Activated CD4-positive, alpha-beta T cell treated with anti-CD3 and anti-CD28 coated beads, Interleukin-2, amount 50 U/mL, for 48 hours (primary cell): ENCODE data around the gene SCTR.

Experiments
- DNase-seq, 2 experiments: peaks; one replicate each; pipeline ENCODE4 v3.0.0-alpha.2; 2020

SCTR gene

DNA sequence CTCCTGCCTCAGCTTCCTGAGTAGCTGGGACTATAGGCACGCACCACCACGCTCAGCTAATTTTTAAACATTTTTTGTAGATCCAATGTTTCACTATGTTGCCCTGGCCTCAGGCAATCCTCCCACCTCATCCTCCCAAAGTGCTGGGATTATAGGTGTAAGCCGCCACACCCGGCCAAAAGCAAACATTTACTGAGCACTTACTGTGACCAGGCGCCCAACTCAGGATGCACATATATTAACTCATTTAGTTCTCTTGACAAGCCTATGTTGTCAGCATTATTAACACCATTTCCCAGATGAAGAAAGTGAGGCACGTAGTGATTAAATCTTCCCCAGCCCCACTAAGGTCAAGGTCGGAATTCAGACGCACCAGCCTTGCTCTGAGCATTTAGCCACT, 51.5 kb downstream of the SCTR start:
- no peak for DNase-seq

DNA sequence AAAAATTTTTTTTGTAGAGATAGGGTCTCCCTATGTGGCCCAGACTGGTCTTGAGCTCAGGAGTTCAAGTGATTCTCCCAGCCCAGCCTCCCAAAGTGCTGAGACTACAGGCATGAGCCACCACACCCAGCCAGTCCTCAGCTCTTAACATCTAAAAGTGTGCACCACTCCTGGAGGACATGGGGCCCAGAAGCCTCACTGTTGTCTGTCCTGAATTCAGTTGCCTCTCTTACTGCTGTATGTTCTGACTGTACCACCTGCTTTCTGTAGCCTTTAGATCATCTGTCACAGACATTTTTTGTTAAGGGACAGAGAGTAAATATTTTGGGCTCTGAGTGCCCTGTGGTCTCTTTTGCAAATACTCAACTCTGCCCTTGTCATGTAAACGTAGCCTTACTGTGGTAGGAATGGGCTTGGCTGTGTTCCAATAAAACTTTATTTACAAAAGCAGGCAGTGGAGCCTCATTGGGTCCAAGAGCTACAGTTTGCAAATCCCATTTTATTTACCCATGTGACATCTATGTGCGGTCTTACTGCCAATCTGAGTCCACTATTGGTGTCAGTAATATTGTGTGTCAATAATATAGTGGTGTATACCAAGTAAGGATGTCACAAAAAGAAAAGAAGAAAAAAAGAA, 54.5 kb downstream of the SCTR start:
- DNase-seq, result no peak

DNA sequence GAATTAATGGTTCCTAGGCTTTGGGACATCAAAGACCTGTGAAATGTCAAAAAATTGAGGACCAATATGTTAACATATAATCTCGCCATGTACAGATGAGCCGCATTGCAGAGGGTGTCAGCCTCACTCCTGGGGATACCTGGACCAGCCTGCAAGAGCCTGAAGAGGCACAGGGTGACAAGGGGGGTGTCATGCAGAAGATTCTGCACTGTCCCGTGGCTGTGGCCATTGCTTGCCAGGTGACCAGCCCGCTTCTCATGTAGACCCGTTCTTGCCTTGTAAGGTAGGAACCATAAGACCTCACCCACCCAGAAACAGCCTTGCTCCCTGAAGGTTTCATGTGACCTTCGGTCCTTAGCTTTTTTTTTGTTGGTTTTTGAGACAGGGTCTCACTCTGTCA, 55.2 kb downstream of the SCTR start:
- DNase-seq, result no peak

DNA sequence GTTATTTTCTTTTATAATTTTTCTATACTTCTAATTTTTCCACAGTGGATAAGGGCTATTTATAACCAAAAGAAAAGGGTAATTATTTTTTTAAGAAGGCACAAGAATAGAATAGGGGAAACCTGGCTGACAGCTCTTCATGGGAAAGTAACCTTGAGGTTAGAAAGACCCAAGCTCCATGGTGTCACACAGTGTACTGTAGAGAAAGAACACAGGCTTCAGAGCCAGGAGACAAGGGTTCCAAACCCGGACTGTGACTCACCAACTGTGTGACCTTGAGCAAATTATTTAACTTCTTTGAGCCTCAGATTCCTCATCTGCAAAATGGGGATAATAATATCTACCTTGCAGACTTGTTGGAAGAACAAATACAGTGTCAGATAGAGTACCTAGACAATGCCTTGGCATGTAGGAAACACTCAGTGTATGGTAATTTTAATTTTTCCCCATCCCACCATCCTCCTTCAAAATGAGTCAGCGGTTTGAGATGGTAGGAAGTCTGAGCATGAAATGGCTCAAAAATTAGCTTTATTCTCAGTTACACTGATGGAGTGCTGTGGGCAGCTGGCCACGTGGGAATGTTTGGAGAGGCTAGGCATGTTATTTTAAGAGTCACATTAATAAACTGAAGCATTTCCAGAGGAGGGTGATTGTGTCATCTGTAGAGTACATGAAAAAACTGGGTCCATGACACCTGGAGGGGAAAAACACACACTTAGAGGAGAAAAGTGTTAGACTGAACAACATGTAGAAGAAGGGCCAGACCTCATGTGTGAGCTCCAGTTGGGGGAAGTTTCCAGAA, 55.9 kb downstream of the SCTR start:
- no peak for DNase-seq

DNA sequence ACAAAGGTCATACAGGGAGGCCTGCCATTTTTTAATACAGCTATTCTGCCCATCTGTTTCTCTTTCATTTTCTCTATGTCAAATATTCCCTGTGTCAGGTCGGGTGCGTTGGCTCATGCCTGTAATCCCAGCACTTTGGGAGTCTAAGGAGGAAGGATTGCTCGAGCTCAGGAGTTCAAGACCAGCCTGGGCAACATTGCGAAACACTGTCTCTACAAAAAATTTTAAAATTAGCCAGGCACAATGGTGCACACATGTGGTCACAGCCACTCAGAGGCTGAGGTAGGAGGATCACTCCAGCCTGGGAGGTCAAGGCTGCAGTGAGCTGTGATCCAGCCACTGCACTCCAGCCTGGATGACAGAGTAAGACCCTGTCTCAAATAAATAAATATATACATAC, 57.9 kb downstream of the SCTR start:
- DNase-seq, result no peak

DNA sequence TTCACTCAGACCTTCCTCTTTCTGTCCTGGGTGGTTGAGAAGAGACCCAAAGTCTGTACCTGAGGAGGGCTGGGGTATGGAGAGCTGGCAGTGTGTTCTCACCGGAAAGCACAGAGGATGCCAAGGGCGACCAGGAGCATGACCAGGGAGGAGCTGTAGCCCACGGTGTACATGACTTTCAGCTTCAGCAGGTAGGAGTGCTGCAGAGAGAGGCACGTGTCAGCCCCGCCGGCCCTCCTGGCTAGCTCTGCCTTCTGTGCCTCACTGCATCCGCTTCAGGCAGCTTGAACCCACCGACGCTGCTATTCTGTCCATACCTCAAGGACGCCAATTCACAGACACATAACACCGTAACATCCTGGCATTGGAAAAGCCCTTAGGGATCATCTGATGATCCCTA, 58.6 kb downstream of the SCTR start:
- no peak for DNase-seq

DNA sequence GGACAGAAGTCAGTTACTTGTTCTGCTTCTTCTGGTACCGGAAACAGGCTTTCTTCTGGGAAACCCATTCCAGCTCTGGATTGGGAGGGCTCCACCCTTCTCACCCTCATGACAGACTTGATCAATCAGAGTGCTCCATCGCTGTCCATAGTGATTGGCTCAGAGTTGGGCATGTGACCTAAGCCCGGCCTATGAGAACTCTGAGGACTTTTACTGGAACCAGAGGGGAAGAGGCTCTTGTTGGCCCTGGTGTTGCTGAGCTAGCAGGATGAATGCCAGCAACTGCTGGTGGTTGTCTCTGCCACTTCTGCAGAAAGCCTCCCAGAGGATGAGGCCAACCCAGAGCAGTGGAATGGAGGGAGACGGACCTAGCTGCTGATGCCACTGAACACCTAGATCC, 59.3 kb downstream of the SCTR start:
- no peak for DNase-seq

DNA sequence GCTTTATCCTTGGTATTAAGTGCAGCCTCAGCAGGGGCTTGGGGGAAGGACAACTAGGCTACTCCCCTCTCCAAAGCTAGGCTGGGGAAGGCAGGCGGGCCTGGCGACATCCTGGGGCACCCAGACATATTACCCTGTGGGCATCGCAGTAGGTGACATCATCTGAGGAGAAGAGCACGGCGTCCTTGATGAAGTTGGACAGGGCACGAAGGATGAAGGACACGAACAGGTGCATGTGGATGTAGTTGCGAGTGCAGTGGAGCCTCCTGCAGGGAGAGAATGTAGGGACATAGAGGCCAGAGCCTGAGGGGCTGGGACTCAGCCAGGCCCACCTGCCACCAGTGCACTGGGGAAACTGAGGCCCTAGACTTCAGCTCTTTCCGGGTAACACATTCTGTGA, 60.3 kb downstream of the SCTR start:
- no peak for DNase-seq

DNA sequence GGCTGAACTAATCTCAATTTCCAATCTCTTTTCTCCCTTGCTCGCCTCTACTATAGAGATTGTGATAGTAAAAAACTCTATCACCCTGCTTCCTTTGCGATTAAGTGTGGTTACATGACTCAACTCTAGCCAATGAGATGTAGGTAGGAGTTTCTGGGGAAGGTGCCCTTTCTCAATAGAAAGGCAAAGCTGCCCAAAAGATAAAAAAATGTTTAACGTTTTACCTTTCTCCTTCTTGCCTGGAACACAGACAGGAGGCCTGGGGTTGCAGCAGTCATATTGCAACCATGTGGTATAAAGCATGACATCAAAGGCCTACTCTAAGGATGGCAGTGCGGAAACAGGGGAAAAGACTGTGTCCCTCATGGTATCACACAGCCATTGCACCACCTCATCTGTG, 61.1 kb downstream of the SCTR start:
- peak in 1 of 2 experiments; percentile 8 for DNase-seq

DNA sequence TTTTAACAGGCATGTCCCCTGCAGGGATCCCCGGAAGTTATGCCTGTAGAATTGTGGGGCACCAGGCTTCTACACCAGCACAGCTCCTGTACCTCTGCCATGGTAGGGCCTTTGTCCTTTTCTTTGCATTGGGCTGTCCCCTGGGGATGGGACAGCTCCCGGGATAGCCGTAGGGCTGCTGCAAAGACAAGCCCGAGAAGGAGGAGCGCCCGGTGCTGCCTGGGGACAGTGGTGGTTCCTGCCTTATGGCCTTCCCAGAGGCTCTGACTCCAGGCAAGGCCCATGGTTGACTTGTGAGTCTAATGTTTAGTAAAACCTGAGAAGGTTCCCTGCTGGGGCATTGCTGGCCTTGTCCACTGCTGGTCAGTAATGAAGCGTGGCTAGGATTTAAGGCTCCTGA, 61.7 kb downstream of the SCTR start:
- no peak for DNase-seq

DNA sequence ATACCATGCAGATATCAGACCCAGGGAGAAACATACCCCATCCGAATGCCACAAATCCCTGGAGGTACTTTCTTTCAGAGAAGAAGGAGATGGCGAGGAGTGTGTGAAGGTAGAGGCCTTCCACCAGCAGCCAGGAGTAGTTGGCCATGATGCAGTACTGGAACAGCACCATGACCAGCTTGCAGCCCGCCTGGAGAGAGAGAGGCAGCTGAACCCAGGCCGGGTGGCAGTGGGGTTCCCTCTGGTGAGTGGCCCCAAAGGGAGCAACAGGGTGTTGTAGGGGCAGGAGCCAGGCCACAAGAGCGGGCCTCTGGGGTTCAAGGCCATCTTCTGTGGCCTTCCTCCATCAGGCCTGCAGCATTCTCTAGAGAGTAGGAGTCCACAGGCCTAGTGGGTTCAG, 62.5 kb downstream of the SCTR start:
- no peak for DNase-seq

DNA sequence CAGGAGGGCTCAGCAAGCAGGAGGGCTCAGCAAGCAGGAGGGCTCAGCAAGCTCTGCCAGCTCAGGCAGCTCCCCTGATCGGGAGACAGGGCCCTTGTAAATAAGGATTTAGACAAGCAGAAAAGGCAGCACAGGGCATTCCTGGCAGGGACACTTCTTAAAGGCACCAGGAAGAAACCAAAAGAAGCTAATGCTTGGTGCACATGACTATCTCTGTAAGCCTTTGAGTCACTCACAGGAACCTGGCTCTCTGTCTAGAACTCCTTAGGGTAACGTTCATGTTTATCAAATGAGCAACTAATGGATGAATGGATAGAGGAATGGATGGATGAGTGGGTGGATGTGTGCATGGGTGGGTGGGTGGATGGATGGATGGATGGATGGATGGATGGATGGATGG, 64.2 kb downstream of the SCTR start:
- no peak for DNase-seq

DNA sequence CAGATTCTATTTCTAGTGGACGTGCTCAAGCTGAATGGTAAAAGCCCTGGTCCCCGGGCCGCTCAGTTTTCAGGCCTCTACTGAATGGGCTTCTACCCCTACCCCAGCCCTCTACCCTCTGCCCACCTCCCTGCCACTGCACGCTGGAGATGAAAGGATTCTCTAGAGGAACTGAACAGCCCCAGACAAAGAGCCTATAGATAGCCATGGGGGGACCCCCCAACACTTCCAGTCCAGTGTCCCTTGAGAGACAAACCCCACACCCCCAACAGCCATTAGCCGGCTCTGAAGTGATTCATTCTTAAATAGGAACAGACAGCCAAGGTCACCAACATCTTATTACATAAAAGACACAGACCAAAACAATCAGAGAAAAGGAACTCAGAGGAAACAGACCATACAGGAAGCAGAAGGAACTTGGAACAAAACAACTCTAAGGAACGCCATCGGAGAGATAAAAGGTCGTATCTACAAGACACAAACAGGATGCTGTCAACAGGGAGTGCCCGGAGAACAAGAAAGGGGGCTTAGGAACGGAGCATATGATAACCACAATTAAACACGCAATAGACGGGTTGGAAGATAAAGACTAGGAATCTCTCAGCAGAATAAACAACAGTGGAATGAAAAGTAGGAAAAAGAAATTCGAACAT, 69.1 kb downstream of the SCTR start:
- DNase-seq, result no peak

DNA sequence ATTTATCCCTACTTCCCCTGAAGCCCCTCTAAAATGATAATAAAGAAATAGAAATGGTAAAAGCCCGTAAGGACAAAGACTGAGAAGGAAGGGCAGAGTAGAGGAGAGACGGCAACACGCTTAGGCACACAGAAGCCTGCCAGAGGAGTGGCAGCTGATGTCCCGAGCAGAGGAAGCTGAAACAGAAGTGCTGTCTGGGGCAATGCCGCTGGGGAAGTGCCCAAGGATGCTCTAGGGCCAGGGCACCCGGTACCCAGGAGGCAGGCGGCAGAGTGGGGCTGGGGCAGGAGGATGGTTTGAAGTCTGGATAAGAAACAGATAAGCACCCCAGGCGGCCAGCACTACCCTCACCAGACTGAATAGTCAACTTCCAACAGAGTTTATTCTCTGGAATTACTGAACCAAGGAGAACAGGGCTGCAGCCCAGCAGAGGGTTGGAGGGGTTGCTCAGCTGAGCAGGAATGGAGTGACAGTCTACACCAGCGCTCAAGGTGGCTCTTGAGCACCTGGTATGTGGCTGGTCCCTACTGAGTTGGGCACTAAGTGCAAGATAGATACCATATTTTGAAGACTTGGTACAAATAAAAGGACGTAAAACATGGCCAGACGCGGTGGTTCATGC, 70.2 kb downstream of the SCTR start:
- no peak for DNase-seq

DNA sequence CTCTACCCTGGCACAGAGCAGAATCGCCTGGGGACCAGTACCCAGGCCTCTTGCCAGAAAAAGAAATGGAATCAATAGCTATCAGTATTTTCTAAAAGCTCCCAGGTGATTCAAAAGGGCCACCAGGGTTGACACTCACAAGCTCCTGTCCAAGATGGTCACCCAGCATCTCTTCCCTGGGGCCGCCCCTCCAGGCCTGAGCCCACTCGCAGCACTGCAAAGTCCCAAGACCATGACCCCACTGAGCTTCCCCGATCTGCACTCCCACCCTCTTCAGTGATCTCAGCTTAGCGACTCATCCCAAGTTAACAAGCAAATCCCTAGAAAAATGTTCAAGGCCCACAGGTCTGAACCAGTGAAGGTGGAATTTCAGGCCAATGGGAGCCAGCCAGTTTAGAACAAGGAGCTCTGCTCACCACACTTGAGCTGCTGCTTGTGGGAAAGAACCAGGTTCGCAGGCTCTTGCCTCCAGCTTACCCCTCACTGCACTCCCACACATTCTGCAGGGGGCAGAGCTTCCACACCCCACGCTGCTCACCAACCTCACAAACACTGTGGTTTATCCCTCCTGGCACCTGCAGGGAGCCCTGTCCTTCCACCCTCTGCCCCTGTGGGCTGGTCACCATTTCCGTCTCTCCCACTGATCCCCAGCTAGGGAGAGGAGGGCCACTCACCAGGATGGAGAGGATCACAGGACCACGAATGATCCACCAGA, 72.8 kb downstream of the SCTR start:
- no peak for DNase-seq

DNA sequence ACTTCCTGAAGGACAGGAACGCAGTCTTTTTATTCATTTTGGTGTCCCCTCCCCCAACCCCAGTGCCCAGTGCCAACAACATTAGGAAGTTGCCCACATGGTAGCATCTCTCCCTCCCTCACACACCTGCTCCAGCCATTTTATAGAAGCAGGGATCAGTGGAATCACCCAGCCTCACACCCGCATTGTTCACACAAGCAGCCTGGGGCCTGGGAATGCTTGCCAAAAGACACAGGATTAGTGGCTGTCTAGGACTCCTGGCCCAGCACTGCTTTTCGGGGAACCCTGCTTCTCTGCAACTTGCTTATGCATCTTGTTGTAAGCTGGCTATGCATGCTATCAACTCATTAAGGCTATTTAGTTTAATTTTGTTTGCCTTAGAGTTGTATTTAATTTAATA, 74.8 kb downstream of the SCTR start:
- no peak for DNase-seq

DNA sequence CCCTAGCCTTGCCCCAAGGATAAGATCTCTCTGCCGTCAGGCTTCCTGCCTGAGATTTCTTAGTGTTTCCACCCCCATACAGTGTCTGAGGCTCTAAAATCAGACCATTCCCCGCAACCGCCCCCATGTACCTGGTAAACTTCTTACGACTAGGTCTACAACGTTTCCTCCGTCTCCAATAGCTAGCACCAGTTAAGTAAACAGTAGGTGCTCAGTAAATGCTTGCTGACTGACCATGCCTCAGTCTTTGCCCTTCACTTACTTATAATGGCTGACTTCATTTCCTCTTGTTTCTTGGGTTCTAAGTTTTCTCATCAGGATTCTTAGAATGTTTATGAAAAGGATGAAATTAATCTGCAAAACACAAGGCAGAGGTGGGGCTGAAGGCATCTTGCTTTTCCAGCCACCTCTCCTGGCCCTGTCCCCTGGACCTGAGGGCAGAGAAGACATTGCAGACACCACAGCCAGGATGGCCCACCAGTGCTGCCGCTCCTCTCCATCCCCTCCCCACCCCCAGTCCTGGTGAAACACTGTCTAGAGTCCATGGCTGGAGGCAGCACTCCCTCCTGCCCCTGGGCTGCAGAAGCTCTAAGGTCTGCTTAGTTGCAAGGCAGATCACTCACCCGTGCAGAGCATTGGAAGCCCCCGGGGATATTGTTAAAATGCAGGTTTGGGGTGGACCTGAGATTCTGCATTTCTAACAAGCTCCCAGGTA, 75.7 kb downstream of the SCTR start:
- DNase-seq, result no peak

DNA sequence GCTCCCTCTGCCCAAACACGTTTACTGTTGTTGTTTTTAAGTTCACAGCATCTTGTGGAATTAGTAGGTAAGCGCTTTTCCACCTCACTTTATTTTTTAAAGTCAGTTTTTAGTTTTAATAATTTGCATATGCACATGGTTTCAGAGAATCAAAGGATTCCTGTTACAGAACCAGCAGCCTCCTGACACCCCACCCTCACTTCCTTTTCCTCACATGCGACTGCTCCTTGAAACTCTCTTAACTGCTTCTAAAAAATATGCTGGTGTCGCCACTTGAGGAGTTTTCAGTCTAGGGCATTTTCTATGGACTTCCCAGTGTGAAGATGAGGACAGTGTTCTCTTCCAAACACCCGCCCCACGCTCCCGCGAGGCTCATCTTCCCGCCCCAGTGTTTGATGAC, 78.2 kb downstream of the SCTR start:
- DNase-seq, result no peak

DNA sequence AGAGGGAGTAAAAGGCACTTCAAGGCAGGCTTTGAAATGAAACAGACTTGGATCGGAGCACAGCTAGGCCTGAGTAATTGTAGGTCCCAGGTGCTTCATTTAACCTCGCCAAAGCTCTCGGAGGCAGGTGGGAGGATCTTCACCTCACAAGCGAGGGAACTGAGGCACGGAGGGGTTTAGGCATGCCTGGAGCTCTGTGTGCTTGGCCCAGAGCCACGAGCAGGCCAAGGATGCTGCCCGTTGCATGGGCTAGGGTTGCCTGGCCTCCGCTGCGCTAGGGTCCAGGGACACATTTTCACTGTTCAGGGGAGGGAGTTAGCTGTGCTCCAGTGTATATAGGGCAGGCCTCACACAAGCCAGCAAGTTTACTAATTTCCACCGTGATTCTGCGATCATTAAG, 81.4 kb downstream of the SCTR start:
- DNase-seq, result no peak

DNA sequence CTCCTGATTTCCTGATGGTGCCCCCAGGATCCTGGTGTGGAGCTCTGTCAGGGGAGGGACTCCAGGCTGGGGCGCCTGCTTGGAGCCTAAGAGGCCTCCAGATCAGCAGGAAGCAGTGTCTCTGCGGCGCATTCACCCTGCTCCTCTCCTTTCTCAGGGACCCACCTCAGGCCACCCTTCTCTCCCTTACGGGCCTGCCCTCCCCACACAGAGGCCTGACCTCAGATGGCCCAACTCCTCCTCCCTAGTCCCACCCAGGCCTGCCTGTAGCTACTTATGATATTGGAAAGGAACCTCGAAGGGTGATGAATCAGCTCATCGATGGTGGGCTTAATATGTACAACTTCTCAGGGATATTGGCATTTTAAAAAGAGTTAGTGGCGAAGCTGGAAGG, 82.1 kb downstream of the SCTR start:
- no peak for DNase-seq

DNA sequence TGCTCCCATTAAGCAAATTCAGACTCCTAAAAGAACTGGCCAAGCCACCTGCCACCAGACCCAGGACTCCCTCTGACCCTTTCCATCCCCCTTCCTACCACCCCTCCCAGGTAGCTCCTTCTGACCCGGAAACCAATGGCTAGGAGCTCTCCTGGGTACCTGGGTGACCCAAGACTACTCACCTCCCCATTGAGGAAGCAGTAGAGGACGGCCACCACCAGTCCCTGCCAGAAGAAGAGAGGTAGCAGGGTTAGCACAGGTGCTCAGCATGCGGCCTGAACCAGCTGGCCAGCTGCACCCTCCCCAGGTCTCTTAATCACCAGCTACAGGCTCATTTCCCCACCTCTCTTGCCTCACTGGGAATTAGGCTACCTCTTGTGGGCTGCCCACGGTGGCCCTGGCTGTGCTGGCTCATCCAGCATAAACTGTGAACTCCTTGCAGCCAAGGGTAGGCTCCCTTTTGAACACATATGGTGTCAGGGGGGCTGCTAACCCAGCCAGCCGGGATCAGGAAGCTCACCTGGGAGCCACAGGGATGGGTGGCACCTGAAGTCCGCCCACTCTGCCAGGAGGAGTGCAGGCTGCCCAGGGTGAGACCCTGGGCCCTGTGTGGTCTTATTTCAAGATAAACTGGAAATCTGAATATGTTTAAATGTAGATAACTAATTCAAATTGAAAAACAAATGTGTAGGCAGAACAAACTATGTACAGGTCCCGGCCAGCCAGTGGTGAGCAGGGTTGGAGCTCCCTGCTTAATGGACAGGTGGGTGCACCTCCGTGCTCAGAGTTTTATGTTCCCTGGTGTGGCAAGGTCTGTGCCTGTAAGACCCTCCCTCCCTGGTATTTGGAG, 82.7 kb downstream of the SCTR start:
- no peak for DNase-seq

DNA sequence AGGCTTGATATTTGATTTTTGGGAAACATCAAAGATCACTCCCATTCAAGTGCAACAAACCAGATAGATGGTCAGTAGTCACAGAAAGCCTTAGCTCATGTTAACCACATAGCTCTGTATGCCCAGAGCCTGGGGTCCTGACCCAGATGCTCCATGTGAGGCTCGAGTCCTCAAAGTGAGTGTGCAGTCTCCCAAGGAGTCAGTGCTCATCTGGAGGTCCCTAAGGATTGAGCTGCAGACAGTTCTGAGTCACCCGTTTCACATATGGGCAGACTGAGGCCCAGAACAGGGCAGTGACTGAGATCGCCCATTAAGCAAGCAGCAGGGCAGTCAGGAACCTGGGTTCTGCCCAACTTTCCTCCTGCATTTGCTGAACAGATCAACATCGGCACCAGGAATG, 83.4 kb downstream of the SCTR start:
- DNase-seq, result no peak
